ENCODE results near the gene SMYD2.

GRCh38 chr1:214335567-214335966 is 54.6 kb downstream of the SMYD2 start:
- no peak for TF ChIP-seq POLR2A (IDR thresholded peaks at IDR 0.05; ENCODE audit: low read length)
- TF ChIP-seq GATA1 (IDR thresholded peaks at IDR 0.05; ENCODE audit: low read depth, low read length): no peak
